Heart left ventricle (tissue), 16 donors: ENCODE results near the gene CCPG1. TPM values are rescaled to one million over a fixed set of nuclear protein-coding genes. Genes with fewer than 3 reads are reported as not detected.

Source experiments
- ATAC-seq, 4 donors: fragments of 200-7000 bp; cut with Tn5 transposase; one replicate each; pipeline ENCODE4 v1.9.1; 2020 to 2022; ENCODE audit warnings: moderate library complexity in 4 of 4, mild to moderate bottlenecking in 3 of 4, moderate number of reproducible peaks in 1 of 4
- DNase-seq, 5 donors: peaks; one replicate each; pipeline ENCODE4 v3.0.0-alpha.2; 2020
- H3K27ac ChIP-seq, 12 donors: fragments of 200-600 bp; sonication (generic) in 4 of 12; one replicate each; pipeline versions ENCODE4 v1.5.0 to v1.8.0; 2016 to 2022; ENCODE audit warnings: mild to moderate bottlenecking in 2 of 12
- H3K27me3 ChIP-seq, 9 donors: fragments of 200-600 bp; sonication (generic) in 2 of 9; one replicate each; pipeline versions ENCODE4 v1.5.1 to v1.8.0; 2016 to 2022; ENCODE audit warnings: mild to moderate bottlenecking in 3 of 9
- H3K36me3 ChIP-seq, 9 donors: fragments of 200-600 bp; sonication (generic) in 2 of 9; one replicate each; pipeline versions ENCODE4 v1.5.0 to v1.8.0; 2018 to 2022; ENCODE audit warnings: mild to moderate bottlenecking in 2 of 9
- H3K4me1 ChIP-seq, 12 donors: fragments of 200-600 bp; sonication (generic) in 4 of 12; one replicate each; pipeline versions ENCODE4 v1.5.0 to v1.8.0; 2016 to 2022; ENCODE audit warnings: mild to moderate bottlenecking in 3 of 12
- H3K4me3 ChIP-seq, 12 donors: fragments of 200-600 bp; sonication (generic) in 4 of 12; one replicate each; pipeline versions ENCODE4 v1.5.0 to v1.8.0; 2017 to 2022; ENCODE audit warnings: mild to moderate bottlenecking in 9 of 12, moderate library complexity in 4 of 12
- H3K9me3 ChIP-seq, 12 donors: fragments of 200-600 bp; sonication (generic) in 4 of 12; one replicate each; pipeline versions ENCODE4 v1.5.0 to v1.8.0; 2016 to 2022; ENCODE audit warnings: mild to moderate bottlenecking in 1 of 12
- CTCF ChIP-seq, 12 donors: fragments of 200-600 bp; sonication (generic) in 4 of 12; IDR thresholded peaks; one replicate each; pipeline versions ENCODE4 v1.5.0 to v1.8.0; 2018 to 2022; ENCODE audit warnings: antibody characterized with exemption in 12 of 12, mild to moderate bottlenecking in 5 of 12
- POLR2A ChIP-seq, 2 donors: fragments of 450-650 bp; IDR thresholded peaks; one replicate each; pipeline ENCODE4 v1.6.1; 2017; ENCODE audit warnings: antibody characterized with exemption in 2 of 2, mild to moderate bottlenecking in 2 of 2, moderate library complexity in 2 of 2
- WGBS, 4 donors: extraction: QIAGEN DNeasy Blood & Tissue Kit in 2 of 4; methylation state at CpG; one replicate each; pipeline versions ENCODE4 v1.1.5 to v1.1.7; 2013 to 2018; 5-methylcytosine and 5-hydroxymethylcytosine counted together
- intact Hi-C, 10 donors: fragments of 100-400 bp; cut with DNase I; formaldehyde crosslinking; loops; one replicate each; pipeline versions ENCODE4 v1.11.1 to v1.14.2; 2022
- polyA plus RNA-seq, 2 donors: library from polyadenylated mRNA; stranded (reverse); fragments of 200-250 nt; gene quantifications; one replicate each; pipeline ENCODE4 v1.2.3, GENCODE V29; 2013
- total RNA-seq, 9 donors: library from RNA; depleted of rRNA in 2 of 9; stranded (reverse); fragments of >200 nt in 2 of 9; fragmentation: NEBNext Ultra II Directional in 3 of 9; extraction: Animal tissue kit (Norgen Biotek cat#: 25700) in 3 of 9; gene quantifications; one replicate each; pipeline versions ENCODE4 v1.1.0 to v1.2.4, GENCODE V29; 2016 to 2023
- donor health status: ischemic (EF 13 %, LVEDD 7.1; RV severe dilation, severe dysfunction).
- donor health status: healthy with polysubstance abuse.
- donor health status: DM: no; HTN: yes; CAD: no.
- donor health status: DM: no; HTN: no; CAD: no.
- donor health status: ischemic (EF 25% LVEDD 6.9; RV normal size, moderate dysfunction).
- donor health status: ischemic (EF 25% LVEDD 5.7; RV mildly dilated, moderate dysfunction).
- donor health status: healthy.
- donor health status: DM: yes; HTN: yes; CAD: no.
- donor health status: ischemic (EF 35%, LVEDD 5.7; RV mildly dilated, moderate dysfunction).
- donor health status: nonischemic (EF 11% LVEDD 7.7; RV severe dilation, severe dysfunction).
- donor health status: DM: yes; HTN: yes; CAD: no.
- donor health status: PGD.
- donor health status: ischemic (EF 29% LVEDD 5.4; RV normal size, mild dysfunction).
- donor health status: nonischemic (EF 23%, LVEDD 6.1; RV moderate dilation, normal function).

CCPG1 gene
- total and polyA plus RNA-seq, 11 donors = 21.3 to 105 (median 75.4) TPM

GRCh38 chr15:55383687-55384086 is 24.5 kb downstream of the CCPG1 start:
- no peaks in the 10 kb centered on the region for H3K9me3 ChIP-seq
- H3K4me1 ChIP-seq = peaks cover 0 to 5% (median 0%) of the 10 kb centered on the region in 12 donors
- 94 to 100% (median 99%) methylated on average over 2 of the region's 2 CpGs for WGBS, 4 donors
- H3K27me3 ChIP-seq = no peaks in the 10 kb centered on the region
- TF ChIP-seq POLR2A (IDR thresholded peaks at IDR 0.05) (no peak), CTCF (IDR thresholded peaks at IDR 0.05) (no peak)
- no peak overlapping the region for H3K4me3 ChIP-seq
- H3K27ac ChIP-seq = no peak overlapping the region
- ATAC-seq (no peak), DNase-seq (no peak)
- intact Hi-C loops = no loop called here
- H3K36me3 ChIP-seq = peaks cover 0 to 94% (median 68%) of the 10 kb centered on the region in 9 donors

- ATAC-seq (no peak), DNase-seq (no peak)
- Histone ChIP-seq H3K36me3 (peaks cover 0 to 96% (median 73%) of the 10 kb centered on the region in 9 donors), H3K27me3 (no peaks in the 10 kb centered on the region), H3K4me3 (no peak overlapping the region), H3K4me1 (no peaks in the 10 kb centered on the region), H3K27ac (no peak overlapping the region), H3K9me3 (no peaks in the 10 kb centered on the region)
- intact Hi-C loops = no loop called here
- no peak for TF ChIP-seq CTCF (IDR thresholded peaks at IDR 0.05)
- TF ChIP-seq POLR2A (IDR thresholded peaks at IDR 0.05) = no peak
Measured at GRCh38 chr15:55381595-55381994, 26.6 kb downstream of the CCPG1 start.

- no peaks in the 10 kb centered on the region for H3K9me3 ChIP-seq
- H3K4me3 ChIP-seq = no peak overlapping the region
- intact Hi-C loops = loop anchor here in 1 of 10 donors (10.0 kb wide), 1 partner anchor 54 kb away; no protein-coding TSS in a partner anchor
- H3K36me3 ChIP-seq = peaks cover 0 to 96% (median 61%) of the 10 kb centered on the region in 9 donors
- TF ChIP-seq POLR2A (IDR thresholded peaks at IDR 0.05) = no peak
- TF ChIP-seq CTCF (IDR thresholded peaks at IDR 0.05) = no peak
- no peak for DNase-seq
- no peak overlapping the region for H3K27ac ChIP-seq
- no peaks in the 10 kb centered on the region for H3K27me3 ChIP-seq
- H3K4me1 ChIP-seq = no peaks in the 10 kb centered on the region
- no peak for ATAC-seq
- 84 to 94% (median 91%) methylated on average over 5 of the region's 5 CpGs for WGBS, 4 donors
Measured at GRCh38 chr15:55379095-55379494, 29.1 kb downstream of the CCPG1 start.

- ATAC-seq (peak in 1 of 4 donors; percentile 32), DNase-seq (no peak)
- Histone ChIP-seq H3K27me3 (no peaks in the 10 kb centered on the region), H3K9me3 (no peaks in the 10 kb centered on the region), H3K27ac (peak overlapping the region in 10 of 12 donors; percentile 5 to 74 (median 29)), H3K36me3 (peaks cover 0 to 93% (median 75%) of the 10 kb centered on the region in 9 donors), H3K4me3 (no peak overlapping the region), H3K4me1 (peaks cover 0 to 16% (median 2%) of the 10 kb centered on the region in 12 donors)
- WGBS, 4 donors = 25 to 43% (median 29%) methylated on average over 3 of the region's 3 CpGs
- no peak for TF ChIP-seq CTCF (IDR thresholded peaks at IDR 0.05)
- no peak for TF ChIP-seq POLR2A (IDR thresholded peaks at IDR 0.05)
- intact Hi-C loops = loop anchor here in 1 of 10 donors (10.0 kb wide), 1 partner anchor 48 kb away; no protein-coding TSS in a partner anchor
Measured at GRCh38 chr15:55372701-55373440, 35.3 kb downstream of the CCPG1 start.
